DND-41 (cell line): Measurements from ENCODE around the gene ZC3H13.

Experiments used
- ATAC-seq: fragments of 200-7000 bp; cut with Tn5 transposase; 3 replicates; pipeline ENCODE4 v1.9.1; 2021; ENCODE audit warnings: low read depth; ENCODE audit not compliant: insufficient read depth
- DNase-seq: peaks from one replicate; pipeline ENCODE4 v3.0.0-alpha.2; 2020
- H2AFZ ChIP-seq: 2 replicates; pipeline ENCODE4 v1.6.0; 2012; ENCODE audit warnings: low read depth, low read length
- H3K27ac ChIP-seq: 2 replicates; pipeline ENCODE4 v1.5.1; 2012; ENCODE audit warnings: low read length, inconsistent platforms
- H3K27me3 ChIP-seq: fragments of 200-600 bp; sonication (generic); 2 replicates; pipeline ENCODE4 v1.6.0; 2012; ENCODE audit warnings: low read length, mild to moderate bottlenecking, inconsistent platforms; ENCODE audit not compliant: insufficient read depth, poor library complexity
- H3K36me3 ChIP-seq: 2 replicates; pipeline ENCODE4 v1.5.1; 2012; ENCODE audit warnings: low read length, inconsistent platforms; ENCODE audit not compliant: insufficient read depth
- H3K4me1 ChIP-seq: 2 replicates; pipeline ENCODE4 v1.5.1; 2012; ENCODE audit warnings: mild to moderate bottlenecking, low read length; ENCODE audit not compliant: insufficient read depth
- H3K4me2 ChIP-seq: 2 replicates; pipeline ENCODE4 v1.6.0; 2012; ENCODE audit warnings: mild to moderate bottlenecking, moderate library complexity, low read length, inconsistent platforms; ENCODE audit not compliant: insufficient read depth
- H3K4me3 ChIP-seq, 2 experiments: fragments of 200-600 bp in 1 of 2; shearing (Covaris generic) in 1 of 2; 2 replicates each; pipeline ENCODE4 v1.5.1; 2012 to 2016; ENCODE audit warnings: inconsistent platforms in 2 of 2, low read length in 2 of 2, mild to moderate bottlenecking in 2 of 2, low read depth in 1 of 2, moderate library complexity in 1 of 2
- H3K79me2 ChIP-seq: 2 replicates; pipeline ENCODE4 v1.6.0; 2012; ENCODE audit warnings: low read length, inconsistent platforms; ENCODE audit not compliant: insufficient read depth
- H3K9ac ChIP-seq: 2 replicates; pipeline ENCODE4 v1.6.0; 2012; ENCODE audit warnings: low read depth, mild to moderate bottlenecking, inconsistent platforms, low read length, moderate library complexity
- H3K9me3 ChIP-seq: 2 replicates; pipeline ENCODE4 v1.5.1; 2012; ENCODE audit warnings: low read length, moderate library complexity, mild to moderate bottlenecking, inconsistent platforms; ENCODE audit not compliant: insufficient read depth, severe bottlenecking
- H4K20me1 ChIP-seq: 2 replicates; pipeline ENCODE4 v1.6.0; 2012; ENCODE audit warnings: low read length; ENCODE audit not compliant: insufficient read depth
- EZH2 ChIP-seq: IDR thresholded peaks from 3 replicates; pipeline ENCODE4 v1.6.1; 2012; ENCODE audit warnings: borderline replicate concordance, low read depth, mild to moderate bottlenecking, moderate library complexity, low read length, inconsistent platforms; ENCODE audit not compliant: severe bottlenecking
- TF ChIP-seq, protein P1 (sequence below): IDR thresholded peaks from 2 replicates; pipeline ENCODE4 v1.5.1; 2012; ENCODE audit warnings: borderline replicate concordance, low read length, moderate library complexity, mild to moderate bottlenecking; ENCODE audit not compliant: poor library complexity, severe bottlenecking; ENCODE audit errors: extremely low read depth

ZC3H13 gene

DNA sequence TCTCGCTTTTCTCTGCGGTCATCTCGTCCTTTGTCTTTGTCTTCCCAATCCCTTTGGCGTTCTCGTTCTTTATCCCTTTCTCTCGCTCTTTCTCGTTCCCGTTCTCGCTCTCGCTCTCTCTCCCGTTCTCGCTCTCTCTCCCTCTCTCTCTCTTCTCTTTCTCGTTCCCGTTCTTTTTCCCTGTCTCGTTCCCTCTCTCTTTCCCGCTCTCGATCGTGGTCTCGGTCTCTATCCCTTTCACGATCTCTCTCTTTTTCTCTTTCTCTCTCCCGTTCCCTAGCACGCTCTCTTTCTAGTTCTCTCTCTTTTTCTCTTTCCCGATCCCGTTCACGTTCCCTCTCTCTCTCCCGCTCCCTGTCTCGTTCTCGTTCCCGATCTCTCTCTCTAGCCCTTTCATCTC lies 77.2 kb downstream of the ZC3H13 start:
- H4K20me1 ChIP-seq, result no peaks in the 10 kb centered on the region
- TF ChIP-seq, protein P1, sequence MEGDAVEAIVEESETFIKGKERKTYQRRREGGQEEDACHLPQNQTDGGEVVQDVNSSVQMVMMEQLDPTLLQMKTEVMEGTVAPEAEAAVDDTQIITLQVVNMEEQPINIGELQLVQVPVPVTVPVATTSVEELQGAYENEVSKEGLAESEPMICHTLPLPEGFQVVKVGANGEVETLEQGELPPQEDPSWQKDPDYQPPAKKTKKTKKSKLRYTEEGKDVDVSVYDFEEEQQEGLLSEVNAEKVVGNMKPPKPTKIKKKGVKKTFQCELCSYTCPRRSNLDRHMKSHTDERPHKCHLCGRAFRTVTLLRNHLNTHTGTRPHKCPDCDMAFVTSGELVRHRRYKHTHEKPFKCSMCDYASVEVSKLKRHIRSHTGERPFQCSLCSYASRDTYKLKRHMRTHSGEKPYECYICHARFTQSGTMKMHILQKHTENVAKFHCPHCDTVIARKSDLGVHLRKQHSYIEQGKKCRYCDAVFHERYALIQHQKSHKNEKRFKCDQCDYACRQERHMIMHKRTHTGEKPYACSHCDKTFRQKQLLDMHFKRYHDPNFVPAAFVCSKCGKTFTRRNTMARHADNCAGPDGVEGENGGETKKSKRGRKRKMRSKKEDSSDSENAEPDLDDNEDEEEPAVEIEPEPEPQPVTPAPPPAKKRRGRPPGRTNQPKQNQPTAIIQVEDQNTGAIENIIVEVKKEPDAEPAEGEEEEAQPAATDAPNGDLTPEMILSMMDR, result no peak
- no peak overlapping the region for H2AFZ ChIP-seq
- DNase-seq, result no peak
- H3K79me2 ChIP-seq, result no peaks in the 10 kb centered on the region
- H3K27me3 ChIP-seq, result no peaks in the 10 kb centered on the region
- no peaks in the 10 kb centered on the region for H3K4me1 ChIP-seq
- no peaks in the 10 kb centered on the region for H3K9me3 ChIP-seq
- ATAC-seq, result no peak
- H3K27ac ChIP-seq, result no peak overlapping the region
- H3K9ac ChIP-seq, result no peak overlapping the region
- H3K4me3 ChIP-seq, result no peak overlapping the region
- H3K4me2 ChIP-seq, result no peak overlapping the region
- peaks cover 82% of the 10 kb centered on the region for H3K36me3 ChIP-seq

DNA sequence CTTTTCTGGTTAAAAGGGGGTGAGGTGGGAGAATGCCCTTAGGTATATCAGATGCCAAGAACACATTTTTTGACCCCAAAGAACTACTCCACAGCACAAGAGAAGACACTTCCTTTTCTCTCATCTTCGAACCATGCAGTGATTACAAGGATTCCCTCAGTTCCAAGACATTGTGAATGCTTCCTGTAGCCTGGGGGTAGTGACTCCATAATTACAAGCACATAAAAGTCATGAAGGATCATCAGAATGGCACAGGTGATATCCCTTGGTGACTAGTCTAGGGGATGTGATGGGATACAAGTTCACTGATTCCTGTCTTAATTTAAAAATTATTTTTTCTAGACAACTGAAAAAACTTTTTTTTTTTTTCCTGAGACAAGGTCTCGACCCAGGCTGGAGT lies 78.0 kb downstream of the ZC3H13 start:
- peaks cover 85% of the 10 kb centered on the region for H3K36me3 ChIP-seq
- H3K4me2 ChIP-seq, result no peak overlapping the region
- DNase-seq, result no peak
- no peak for TF ChIP-seq EZH2
- TF ChIP-seq, protein P1, result no peak
- H3K9me3 ChIP-seq, result no peaks in the 10 kb centered on the region
- H3K27me3 ChIP-seq, result no peaks in the 10 kb centered on the region
- ATAC-seq, result no peak
- H3K79me2 ChIP-seq, result no peaks in the 10 kb centered on the region
- no peak overlapping the region for H2AFZ ChIP-seq
- no peak overlapping the region for H3K27ac ChIP-seq
- H3K4me1 ChIP-seq, result no peaks in the 10 kb centered on the region
- no peak overlapping the region for H3K9ac ChIP-seq
- no peaks in the 10 kb centered on the region for H4K20me1 ChIP-seq
- no peak overlapping the region for H3K4me3 ChIP-seq

DNA sequence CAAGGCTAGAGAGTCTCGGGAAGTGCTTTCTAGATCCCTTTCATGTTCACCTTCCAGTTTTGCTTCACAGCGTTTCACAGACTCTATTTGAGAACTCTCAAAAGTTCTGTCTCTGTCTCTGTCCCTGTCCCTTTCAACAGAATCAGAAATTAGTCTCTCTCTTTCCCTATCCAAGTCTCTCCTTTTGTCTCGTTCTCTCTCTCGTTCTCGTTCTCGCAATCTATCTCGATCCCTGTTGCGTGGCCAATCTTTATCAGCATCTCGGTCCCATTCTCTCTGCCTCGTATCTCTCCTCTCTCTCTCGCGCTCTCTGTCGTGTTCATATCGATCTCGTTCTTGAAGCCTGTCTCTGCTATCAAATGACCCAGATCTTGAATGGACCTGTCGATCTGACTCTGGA lies 85.0 kb downstream of the ZC3H13 start:
- H2AFZ ChIP-seq, result no peak overlapping the region
- DNase-seq (no peak), ATAC-seq (no peak)
- H3K4me2 ChIP-seq, result no peak overlapping the region
- H3K36me3 ChIP-seq, result peaks cover 94% of the 10 kb centered on the region
- no peaks in the 10 kb centered on the region for H3K27me3 ChIP-seq
- no peak overlapping the region for H3K27ac ChIP-seq
- H4K20me1 ChIP-seq, result no peaks in the 10 kb centered on the region
- no peak for TF ChIP-seq EZH2
- TF ChIP-seq, protein P1, result no peak
- no peaks in the 10 kb centered on the region for H3K79me2 ChIP-seq
- no peaks in the 10 kb centered on the region for H3K4me1 ChIP-seq
- H3K9me3 ChIP-seq, result no peaks in the 10 kb centered on the region
- no peak overlapping the region for H3K4me3 ChIP-seq
- H3K9ac ChIP-seq, result no peak overlapping the region

DNA sequence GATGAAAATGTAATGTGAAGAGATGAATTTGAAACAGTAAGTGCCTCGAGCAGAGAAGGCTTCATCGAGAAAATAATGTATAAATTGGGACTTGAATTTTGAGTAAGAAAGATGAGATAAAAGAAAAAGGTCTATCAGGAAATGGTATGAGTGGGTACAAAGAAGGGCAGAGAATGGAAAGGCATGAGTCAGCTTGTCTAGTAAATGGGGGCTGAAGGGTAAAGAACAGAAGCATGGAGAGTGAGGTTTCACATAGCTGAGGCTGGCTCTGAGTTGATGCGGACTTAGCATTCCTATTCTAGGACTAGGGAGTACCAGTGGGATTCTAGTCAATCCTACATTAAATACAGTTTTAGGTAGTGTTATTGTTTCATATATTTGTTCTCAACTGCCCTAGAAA lies 85.8 kb downstream of the ZC3H13 start:
- Histone ChIP-seq H4K20me1 (no peaks in the 10 kb centered on the region), H3K4me2 (no peak overlapping the region), H3K27me3 (no peaks in the 10 kb centered on the region), H3K36me3 (peaks cover 88% of the 10 kb centered on the region), H2AFZ (no peak overlapping the region), H3K79me2 (no peaks in the 10 kb centered on the region), H3K9ac (no peak overlapping the region), H3K4me1 (no peaks in the 10 kb centered on the region), H3K27ac (no peak overlapping the region), H3K9me3 (no peaks in the 10 kb centered on the region), H3K4me3 (no peak overlapping the region)
- no peak for TF ChIP-seq EZH2
- DNase-seq, result no peak
- ATAC-seq, result no peak
